GM21723 (cell line): ENCODE data around the gene SH3BP4.
A peak's percentile ranks its signal among the peaks of the same experiment; 100 is the strongest.

ENCODE experiments used
- ATAC-seq: cut with Tn5 transposase; IDR thresholded peaks from one replicate; pipeline ENCODE4 v1.9.1; 2021; ENCODE audit warnings: mild to moderate bottlenecking, moderate library complexity; ENCODE audit not compliant: unreplicated experiment

Gene SH3BP4

DNA sequence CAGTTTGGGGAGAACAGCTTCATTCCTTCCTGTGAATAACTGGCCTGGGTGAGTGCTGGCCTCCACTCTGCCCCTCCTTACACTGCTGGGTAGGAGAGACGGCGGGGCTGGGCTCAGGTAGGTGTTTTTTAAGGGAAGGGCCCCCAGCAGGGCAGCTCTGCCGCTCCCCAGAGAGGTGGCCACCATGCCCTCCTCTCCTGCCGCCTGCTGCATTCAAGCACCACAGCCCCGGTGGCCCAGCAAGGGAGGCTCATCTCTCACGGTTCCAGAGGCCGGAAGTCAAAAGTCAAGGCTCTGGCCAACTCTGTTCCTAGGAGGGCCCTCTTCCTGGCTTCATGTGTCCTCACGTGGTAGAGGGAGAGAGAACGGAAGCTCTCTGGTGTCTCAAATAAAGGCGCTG lies 81.1 kb downstream of the SH3BP4 start:
- ATAC-seq, result no peak

DNA sequence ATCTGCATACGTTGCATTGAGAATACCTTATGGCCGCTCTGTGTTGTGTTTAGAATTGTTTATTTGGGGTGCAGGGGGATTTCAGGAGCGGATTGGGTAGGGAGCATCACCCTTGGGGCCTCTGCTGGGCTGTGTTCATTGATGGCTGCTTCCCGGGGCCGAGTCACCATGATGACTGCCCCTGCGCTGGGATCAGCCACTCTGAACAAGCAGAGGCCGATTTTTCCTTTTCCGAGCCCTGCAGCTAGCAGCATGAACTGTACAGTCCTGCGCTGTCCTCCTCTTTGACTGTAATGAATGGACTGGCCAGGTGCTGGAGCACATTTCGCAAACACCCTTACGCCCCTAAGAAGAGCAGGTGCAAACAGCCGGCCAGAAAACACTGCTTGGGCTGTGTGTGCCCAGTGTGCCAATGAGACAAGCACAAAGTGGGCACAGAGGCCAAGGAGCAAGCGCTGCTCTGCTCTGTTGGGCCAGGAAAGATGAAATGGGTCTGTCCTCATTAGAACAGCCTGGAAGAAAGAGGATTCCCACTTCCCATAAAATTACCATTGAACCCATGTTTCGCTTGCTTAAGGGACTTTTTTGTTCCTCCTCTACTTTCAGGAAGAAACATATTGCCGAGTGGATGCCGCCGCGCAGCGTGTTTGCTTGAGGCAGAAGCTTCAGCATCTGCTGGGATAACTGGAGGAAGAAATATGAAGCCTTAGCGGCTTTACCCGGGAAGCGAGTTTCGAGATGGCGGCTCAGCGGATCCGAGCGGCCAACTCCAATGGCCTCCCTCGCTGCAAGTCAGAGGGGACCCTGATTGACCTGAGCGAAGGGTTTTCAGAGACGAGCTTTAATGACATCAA lies 82.7 kb downstream of the SH3BP4 start:
- no peak for ATAC-seq

DNA sequence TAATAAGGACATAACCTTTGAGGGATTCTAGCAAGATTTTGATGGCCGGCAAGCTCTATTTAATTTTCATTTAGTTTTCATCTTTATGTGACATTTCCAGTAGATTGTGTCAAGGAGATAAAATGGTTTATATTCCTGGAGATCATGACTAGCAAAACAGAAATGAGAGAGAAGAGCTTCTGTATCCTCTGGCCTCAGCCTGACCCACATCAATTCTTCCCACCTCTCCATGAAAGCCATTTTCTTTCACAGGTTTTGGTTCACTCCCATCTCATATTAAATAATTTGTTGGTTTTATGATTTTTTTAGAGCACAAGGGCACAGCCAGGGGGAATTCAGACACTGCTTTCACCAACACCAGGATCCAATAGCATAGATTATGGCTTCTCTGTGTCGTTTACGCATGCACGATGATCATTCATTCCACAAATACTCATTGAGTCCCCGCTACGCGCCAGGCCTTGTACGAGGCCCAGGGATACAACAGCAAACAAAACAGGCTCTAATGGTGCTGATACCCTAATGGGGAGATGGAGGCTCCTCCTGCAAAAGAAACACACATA lies 85.9 kb downstream of the SH3BP4 start:
- no peak for ATAC-seq

DNA sequence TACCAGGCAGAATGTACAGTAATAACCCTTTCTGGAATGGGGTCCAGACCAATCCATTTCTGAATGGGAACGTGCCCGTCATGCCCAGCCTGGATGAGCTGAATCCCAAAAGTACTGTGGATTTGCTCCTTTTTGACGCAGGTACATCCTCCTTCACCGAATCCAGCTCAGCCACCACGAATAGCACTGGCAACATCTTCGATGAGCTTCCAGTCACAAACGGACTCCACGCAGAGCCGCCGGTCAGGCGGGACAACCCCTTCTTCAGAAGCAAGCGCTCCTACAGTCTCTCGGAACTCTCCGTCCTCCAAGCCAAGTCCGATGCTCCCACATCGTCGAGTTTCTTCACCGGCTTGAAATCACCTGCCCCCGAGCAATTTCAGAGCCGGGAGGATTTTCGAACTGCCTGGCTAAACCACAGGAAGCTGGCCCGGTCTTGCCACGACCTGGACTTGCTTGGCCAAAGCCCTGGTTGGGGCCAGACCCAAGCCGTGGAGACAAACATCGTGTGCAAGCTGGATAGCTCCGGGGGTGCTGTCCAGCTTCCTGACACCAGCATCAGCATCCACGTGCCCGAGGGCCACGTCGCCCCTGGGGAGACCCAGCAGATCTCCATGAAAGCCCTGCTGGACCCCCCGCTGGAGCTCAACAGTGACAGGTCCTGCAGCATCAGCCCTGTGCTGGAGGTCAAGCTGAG lies 89.6 kb downstream of the SH3BP4 start:
- no peak for ATAC-seq

DNA sequence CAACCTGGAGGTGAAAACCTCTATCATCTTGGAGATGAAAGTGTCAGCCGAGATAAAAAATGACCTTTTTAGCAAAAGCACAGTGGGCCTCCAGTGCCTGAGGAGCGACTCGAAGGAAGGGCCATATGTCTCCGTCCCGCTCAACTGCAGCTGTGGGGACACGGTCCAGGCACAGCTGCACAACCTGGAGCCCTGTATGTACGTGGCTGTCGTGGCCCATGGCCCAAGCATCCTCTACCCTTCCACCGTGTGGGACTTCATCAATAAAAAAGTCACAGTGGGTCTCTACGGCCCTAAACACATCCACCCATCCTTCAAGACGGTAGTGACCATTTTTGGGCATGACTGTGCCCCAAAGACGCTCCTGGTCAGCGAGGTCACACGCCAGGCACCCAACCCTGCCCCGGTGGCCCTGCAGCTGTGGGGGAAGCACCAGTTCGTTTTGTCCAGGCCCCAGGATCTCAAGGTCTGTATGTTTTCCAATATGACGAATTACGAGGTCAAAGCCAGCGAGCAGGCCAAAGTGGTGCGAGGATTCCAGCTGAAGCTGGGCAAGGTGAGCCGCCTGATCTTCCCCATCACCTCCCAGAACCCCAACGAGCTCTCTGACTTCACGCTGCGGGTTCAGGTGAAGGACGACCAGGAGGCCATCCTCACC lies 90.2 kb downstream of the SH3BP4 start:
- no peak for ATAC-seq

DNA sequence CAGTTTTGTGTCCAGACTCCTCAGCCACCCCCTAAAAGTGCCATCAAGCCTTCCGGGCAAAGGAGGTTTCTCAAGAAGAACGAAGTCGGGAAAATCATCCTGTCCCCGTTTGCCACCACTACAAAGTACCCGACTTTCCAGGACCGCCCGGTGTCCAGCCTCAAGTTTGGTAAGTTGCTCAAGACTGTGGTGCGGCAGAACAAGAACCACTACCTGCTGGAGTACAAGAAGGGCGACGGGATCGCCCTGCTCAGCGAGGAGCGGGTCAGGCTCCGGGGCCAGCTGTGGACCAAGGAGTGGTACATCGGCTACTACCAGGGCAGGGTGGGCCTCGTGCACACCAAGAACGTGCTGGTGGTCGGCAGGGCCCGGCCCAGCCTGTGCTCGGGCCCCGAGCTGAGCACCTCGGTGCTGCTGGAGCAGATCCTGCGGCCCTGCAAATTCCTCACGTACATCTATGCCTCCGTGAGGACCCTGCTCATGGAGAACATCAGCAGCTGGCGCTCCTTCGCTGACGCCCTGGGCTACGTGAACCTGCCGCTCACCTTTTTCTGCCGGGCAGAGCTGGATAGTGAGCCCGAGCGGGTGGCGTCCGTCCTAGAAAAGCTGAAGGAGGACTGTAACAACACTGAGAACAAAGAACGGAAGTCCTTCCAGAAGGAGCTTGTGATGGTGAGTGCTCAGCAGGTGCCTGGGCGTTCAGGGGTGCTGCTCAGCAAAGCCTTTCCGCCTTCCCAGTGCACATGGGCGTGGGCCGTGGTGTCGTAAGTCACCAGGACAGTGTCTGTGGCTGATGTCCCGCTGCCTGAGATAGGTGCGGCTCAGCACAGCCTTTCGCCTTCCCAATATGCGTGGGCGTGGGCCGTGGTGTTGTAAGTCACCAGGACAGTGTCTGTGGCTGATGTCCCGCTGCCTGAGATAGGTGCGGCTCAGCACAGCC lies 91.0 kb downstream of the SH3BP4 start:
- no peak for ATAC-seq

DNA sequence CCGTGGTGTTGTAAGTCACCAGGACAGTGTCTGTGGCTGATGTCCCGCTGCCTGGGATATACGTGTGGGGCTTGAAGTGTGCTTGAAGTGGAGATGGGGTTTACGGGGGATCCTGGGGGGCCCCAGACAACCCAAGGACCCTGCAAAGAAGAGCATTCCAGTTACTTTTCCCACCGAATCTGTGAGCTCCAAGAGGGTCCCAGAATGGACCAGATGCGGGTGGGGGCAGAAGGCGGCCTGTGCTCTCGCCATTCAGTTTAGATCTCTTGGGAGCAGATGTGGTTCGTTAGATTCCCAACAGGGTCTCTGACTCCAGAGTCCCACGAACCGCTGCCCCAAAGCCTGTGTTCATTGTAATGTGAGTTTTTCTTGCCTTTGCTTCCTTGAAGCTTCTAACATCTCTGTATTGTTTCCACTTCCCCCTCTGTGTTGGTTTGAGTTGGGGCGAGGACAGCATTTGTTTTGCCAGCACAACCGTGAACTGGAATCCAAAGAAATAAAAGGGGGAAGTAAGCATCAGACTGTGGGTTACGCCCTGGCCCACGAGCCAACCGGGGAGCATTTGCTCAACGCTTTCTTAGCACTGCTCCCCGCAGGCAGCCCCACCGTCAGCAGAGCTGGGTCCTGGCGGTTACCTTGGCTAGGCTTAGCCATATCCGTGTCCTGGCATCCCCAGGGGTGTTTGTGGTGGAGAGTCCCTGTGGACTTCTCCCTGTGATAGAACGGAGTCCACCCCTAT lies 92.1 kb downstream of the SH3BP4 start:
- no peak for ATAC-seq

DNA sequence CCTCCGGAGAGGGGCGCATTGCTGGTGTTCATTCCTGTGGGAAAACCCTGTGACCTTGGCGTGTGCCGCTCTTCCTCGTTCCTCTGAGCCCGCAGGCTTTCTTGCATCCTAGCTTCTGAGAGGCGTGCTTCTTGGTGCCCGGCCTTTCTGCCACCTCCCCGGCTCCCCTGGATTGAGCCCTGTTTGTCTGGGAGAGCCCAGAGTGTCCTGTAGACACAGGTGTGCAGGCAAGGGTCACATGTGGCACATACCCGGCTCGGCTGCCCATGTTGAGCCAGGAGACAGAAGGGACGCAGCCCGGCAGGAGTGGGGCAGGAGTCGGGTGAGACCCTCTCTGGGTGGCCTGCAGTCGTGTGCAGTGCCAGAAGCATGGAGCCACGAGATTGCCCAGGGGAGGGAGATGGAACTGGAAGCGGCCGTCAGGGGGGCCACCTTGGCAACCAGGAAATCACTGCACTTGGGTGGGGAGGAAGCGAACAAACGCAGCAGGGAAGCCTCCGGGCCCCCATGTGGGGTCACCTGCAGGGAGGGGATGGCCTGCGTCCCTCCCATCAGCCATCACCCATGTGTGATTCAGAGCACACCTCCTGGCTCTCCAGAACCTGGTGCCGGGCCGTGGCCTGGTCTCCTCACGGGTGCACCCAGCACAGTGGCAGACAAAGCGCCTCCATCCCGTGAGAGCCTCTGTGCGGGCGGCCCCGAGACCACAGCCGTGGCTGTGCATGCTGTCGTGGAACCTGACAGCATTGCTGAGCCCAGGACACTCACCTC lies 92.9 kb downstream of the SH3BP4 start:
- no peak for ATAC-seq

DNA sequence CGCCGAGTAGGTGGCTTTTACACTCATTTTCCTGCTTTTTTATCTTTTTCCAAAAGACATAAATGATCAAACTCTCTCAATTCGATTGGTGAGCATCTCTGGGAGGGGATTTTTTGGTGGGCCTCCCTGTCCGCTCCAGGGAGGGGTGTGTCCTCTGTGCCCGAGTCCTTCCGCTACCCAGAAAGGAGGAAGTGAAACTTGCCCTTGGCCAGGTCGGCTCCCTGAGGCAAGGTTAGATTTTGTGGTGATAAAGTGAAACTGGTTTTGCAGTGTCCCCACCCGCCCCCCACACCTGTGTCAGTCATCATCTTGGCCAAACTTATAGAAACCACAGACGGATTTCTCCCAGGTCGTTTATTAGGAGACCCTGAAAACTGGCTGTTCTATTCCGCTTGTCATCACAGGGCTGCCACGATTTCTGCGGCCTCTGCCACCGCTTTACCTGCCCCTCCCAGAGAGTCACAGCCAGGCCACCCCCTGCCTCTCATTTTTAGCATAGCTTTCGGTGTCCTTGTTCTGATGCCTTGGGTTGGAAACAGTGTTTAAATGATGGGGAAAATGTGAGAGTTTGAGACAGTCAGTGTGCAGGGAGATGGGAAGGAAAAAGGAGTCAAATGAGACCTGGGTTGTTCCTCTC lies 93.6 kb downstream of the SH3BP4 start:
- ATAC-seq, result peak; percentile 59

DNA sequence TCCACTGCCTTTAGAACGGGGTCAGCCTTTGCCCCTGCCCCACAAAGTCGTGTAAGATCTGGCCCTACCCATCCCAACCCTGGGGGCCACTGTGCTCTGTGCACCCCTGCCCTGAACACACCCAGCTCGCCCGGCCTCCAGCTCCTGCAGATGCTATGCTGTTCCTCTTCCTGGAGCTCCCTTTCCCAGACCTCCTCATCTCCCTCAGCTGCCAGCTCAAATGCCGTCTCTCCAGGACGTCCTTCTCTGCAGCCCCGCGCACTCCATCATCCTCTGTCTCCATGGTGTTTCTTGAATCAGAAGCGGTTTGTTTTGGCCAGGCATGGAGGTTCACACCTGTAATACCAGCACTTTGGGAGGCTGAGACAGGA lies 94.1 kb downstream of the SH3BP4 start:
- ATAC-seq, result no peak

DNA sequence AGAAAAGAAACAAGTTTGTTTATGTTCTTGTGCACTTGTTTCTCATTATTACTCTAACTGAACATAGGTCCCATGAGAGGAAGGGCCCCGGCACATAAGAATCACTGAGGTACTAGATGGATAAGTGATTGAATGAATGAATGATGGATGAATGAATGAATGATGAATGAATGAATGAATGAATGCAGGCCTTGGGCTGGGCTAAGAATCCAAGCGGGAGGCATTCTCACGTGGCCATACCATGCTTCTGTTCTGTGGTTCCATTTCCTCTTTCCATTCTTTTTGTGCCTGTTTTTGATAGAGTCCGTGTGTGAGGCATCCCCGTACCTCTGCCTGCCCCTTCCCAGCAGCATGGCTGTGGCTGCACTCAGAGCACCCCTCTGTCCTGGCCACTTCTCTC lies 94.8 kb downstream of the SH3BP4 start:
- no peak for ATAC-seq

DNA sequence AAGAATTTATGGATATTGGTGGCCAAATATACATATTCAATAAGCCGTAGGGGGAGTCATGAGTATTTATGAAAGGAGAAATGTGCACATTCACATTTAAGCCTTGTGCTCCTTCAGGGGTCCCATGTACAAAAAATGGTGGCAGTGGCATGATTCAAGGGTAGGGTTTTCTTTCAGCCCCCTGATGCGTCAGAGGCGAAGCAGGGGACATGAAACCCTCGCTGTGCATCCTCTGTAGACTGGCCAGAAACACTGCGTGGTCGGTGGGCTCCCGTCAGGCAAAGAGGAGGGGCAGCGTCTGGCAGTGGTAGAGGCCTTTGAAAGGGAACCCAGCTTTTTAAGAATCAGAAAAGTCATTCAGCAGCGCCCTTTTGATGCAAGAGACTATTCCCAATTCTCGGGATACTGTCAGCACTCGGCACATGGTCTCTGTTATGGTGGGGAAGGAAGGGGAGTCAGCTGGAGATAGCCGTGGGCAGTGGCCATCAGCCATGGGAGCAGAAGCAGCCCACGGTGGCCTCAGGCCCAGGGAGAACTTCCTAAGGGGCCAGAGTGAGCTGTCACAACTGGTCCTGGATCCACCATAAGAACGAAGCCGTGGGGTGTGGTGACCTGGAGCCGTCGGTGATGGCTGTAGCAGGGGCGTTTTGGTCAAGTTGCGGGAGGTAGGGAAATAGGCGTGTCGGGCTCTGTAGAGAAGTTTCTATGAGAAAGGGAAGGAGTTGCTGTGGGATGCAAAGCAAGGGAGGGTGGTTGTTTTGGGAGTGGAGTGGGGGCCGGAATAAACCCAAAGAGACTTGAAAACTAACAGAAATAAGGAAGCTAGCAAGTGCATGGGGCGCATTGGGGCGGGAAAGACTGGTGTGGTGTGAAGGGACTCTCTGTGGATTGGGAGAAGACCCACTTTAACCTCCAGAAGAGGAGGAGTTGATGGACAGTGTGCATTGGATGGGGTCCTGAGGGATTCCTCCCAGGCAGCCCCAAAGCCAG lies 95.6 kb downstream of the SH3BP4 start:
- no peak for ATAC-seq

DNA sequence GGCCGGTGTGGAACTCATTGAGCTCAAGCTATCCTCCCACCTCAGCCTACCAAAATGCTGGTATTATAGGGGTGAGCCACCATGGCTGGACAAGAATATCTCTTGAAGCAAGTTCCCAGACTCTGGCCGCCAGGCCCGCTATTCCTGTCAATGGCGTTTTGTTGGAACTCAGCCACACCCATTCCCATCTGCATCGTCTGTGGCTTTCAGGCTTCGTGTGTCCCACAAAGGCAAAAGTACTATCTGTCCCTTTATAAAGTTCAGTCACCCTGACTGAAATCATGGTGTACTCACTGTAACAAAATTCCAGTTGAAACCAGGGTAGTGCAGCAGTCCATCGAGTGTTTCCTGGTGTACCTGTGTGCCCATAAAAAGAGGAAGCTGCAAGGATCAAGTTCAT lies 96.7 kb downstream of the SH3BP4 start:
- no peak for ATAC-seq

DNA sequence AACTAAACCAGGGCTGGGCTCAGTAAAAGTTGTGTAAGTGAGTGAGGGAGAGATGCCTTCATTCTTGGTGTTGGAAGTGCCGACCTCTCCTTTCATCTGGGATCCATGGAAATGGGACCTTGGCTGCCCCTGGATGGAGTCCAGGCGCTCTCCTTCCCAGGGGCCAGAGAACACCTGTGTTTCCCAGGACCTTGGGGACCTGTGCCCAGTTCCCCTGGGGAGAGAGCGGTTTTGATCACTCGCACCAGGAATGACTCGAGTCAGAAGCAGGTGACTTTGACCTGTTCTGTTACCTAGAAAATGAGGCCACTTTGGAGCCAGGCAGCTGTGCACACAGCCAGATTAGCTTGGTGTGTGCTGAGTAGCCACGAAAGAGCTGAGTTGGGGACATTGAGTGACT lies 97.3 kb downstream of the SH3BP4 start:
- no peak for ATAC-seq

DNA sequence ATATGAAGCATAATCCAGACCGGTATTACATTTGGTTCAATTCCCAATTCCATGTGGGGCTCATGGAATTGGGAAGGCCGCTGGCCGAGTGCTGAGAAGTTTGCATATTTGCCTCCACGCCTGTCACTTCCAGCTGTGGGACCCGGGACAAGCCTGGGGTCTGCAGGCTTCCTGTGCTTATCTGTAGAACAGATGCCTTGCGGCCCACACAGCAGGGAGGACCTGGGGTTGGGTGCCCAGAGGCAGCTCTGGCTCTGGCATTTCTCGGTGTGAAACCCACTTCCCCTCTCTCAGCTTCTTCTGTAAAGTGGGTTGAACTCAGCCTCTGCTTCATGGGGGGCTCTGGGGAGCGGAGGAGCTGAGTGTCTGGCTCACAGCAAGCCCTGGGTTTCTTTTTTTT lies 97.9 kb downstream of the SH3BP4 start:
- ATAC-seq, result no peak

DNA sequence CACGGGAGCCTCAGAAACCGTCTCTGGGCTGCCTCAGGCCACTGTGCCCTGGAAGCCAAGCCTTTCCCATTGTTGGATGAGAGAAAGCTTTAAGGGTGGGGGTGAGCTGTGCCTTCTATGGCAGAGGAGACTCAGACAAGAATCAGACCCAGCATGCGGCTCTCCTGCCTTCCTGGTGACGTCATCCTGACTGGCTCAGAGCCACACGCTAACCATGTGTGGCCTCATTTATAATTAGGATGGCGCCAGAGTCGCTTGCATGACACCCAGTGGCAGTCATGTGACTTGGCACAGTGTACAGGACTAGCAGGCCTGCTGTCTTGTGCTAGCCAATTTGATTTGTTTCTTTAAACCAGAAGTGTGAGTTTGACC lies 99.1 kb downstream of the SH3BP4 start:
- ATAC-seq, result no peak

DNA sequence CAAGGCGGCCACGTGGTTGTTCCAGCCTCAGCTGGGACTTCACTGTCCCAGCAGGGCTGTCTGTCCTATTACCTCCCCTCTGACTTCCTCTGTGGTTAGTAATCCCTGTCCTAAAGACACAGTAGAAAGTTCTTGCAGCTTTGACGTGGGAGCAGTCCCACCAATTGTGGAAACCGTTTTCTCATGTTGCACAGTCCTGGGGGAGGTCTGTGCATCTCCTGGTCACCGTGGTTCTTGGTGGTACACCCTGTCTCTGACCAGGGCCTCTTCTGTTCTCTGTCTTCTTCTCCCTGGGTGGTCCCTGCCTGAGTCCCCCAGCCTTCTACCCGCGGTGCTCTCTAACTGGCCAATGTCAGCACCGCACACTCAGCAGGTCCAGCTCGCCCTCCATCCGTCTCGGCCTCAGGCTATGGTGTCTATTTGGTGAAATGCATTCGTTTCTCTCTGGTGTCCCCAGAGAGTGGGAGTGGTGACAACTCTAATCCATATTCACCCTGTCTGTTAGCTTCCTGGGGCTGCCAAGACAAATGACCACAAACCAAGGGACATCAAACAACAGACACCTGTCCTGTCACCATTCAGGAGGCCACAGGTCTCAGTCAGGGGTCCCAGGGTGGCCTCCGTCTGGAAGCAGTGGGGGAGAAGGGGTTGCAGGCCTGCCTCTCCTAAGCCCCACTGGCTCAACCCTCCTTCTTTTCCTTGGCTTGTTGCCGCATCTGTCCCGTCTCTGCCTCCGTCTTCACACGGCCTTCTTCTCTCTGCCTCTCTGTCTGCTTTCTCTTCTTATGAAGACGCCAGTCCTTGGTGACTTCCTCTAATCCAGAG lies 99.8 kb downstream of the SH3BP4 start:
- no peak for ATAC-seq
